NCI-H1092 (cell line): ENCODE results near the gene MAD2L1BP.

Experiments used
- DNase-seq: peaks from one replicate; lab custom pipeline; 2025; lab: John Stamatoyannopoulos, UW

Gene MAD2L1BP

DNA sequence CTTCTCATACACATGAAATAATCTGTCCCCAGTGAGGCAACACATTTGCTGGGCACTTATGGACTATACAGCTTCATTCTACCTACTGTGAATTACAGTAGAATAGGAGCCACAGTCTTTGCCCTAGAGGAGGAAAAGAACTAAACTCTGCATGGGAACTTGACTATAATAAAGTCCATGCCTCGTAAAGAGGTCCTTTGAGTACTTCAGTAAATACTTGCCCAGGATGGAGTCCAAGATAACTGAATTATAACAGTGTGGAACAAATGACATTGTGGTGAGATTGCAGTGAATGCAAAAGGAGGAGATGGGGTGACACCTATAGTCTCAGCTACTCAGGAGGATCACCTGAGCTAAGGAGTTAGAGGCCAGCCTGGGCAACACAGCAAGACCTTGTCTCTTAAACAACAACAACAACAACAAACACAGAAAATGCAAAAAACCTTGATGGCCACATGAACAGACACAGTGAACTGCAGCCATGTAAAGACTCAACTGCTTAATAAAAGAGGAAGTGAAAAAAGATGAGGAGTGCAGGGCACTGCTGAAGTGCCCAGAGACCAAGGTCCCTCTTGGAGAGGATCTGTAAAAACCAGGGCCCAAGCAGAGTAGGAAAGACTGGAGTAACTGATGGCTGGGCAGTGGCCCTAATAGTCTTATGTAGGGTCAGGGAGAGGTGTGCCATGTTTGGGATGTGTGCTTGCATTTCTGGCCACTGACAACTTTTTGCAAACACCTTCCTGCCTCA, 48.2 kb downstream of the MAD2L1BP start:
- no peak for DNase-seq

DNA sequence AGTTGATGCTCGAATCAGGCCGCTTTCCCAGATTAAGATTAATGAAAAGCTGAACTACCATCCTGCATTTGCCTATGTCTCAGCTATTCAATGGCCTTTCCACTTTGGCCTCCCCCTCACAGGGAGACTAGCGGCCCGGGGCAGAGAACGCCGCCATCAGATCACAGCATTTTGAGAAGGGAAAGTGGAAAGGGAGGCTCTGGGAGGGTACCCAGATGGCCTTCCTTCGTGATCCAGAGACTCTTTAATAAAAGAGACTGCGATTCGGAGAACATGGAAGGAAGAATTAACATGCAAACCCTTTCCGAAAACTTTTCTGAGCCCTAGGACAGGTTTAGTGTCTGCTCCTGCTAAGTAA, 51.4 kb downstream of the MAD2L1BP start:
- no peak for DNase-seq

DNA sequence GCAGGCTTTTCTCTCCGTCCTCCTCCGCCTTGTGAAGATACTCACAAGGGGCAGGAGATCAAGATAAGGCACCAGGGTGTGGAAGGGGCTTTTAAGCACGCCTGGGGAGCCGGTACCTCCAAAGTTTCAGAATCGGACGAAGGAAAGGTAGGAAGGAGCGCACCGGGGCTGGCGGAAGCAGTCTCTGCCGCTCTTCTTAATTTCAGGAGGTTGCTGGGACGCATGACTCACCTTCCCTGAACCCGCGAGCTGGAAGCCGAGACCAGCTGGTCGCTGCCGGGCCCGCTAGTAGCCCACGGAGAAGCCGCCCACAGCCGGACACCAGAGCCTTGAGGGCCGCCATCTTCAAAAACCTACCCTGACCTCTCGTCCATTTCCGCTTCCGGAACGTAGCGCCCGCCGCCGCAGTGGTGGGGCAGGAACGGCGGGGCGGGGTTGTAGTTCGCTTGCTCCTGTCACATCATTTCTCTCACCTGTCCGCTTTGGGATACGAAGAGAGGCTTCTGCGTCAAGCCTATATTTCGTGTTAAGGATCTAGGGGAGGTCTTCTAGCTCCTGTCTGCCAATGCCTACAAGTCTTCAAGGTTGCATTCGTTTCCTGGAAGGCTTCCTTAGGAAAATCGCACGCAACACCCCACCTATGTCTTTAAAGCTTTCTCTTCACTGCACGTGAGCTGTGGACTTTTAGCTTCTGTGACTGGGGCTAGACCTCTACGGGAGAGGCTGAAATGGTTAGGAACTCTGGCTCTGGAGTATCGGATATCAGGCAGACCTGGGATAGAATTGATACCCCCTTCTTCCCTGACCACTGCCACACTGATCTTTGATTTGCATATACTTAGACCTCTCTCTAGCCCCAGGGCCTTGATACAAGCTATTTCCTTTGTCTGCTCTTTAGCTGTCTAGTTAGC, 52.1 kb downstream of the MAD2L1BP start, which contains the start of gene MRPS18A:
MRPS18A (minus strand) TSS at position 355 of the 911 bp plus-strand sequence; CDS start at position 343, 12 bp downstream.
- DNase-seq: peak; percentile 67

DNA sequence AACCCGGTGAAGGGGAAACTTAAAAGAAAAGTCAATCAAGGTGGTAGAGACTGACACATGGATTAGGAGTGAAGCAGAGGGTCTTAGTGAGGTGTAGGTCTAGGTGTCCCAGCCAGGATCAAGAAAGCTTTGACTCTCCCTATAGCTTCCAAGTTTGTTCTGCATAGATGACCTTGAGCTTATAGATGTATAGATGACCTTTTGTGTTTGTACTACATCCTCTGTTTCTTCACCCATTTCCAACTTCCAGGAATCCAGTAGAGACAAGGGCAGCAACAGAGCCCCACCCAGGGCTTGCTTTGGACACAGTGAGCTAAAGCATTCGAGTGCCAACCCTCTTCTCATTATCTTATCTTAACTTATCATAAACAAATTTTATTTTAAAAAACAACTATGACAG, 53.8 kb downstream of the MAD2L1BP start:
- no peak for DNase-seq
